HG02943 (cell line): ENCODE data around the gene KLF17.
"Not testable (repeated sequence)": the region's sequence is repeated elsewhere in the genome, so short reads cannot be mapped to it uniquely, and the experiment has no call there.

Experiments used
- ATAC-seq: cut with Tn5 transposase; IDR thresholded peaks from one replicate; pipeline ENCODE4 v1.9.1; 2021; ENCODE audit warnings: mild to moderate bottlenecking, low read depth, moderate library complexity; ENCODE audit not compliant: unreplicated experiment

KLF17 gene

DNA sequence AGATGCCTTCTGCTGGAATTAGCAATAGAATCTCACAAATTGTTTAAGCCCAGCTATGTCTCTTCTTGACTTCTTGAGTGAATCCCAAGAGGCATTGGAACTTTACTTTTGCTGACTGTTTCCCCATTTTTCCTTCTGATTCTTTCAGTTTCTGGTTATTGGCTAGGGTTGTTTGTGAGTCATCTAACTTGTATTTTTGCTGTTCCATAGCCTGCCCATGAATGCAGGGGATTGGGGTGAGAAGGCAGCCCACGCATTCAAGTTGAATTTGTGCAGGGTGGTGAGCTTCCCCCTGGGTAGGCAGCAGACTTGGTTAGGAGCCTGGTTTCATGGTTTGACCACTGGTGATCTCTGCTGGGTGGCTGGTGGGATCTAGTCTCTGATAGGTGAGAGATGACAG, 10.4 kb upstream of the KLF17 start:
- ATAC-seq = no peak

DNA sequence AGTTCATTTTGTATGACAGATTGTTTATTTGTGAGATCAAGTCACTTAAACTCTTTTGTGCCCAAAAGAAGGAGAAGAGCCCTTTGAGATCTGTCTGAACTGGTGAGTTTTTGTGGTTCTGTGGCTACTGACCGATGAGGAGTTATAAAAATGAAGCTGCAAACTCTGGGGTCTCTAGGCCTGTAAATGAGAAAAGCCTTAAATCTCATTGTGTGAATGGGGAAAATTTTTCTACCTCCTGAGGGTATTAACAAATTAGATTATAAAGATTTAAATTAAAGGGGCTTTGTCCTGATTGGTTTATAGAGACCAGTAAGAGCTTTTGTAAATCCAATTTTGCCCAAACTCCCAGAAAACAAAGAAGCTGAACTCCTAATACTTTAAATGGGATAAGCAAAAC, 9.7 kb upstream of the KLF17 start:
- ATAC-seq = no peak

DNA sequence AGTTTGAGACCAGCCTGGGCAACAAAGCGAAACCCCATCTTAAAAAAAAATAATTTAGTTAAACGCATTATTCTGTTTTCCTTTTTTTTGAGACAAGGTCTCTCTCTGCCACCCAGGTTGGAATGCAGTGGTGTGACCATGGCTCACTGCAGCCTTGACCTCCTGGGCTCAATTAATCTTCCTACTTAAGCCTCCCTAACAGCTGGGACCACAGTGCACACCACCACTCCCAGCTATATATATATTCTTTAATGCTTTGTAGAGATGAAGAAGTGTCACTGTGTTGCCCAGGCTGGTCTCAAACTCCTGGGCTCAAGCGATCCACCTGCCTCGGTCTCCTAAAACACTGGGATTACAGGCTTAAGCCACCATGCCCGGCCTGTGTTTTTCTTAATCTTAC, 7.7 kb upstream of the KLF17 start:
- ATAC-seq = no peak

DNA sequence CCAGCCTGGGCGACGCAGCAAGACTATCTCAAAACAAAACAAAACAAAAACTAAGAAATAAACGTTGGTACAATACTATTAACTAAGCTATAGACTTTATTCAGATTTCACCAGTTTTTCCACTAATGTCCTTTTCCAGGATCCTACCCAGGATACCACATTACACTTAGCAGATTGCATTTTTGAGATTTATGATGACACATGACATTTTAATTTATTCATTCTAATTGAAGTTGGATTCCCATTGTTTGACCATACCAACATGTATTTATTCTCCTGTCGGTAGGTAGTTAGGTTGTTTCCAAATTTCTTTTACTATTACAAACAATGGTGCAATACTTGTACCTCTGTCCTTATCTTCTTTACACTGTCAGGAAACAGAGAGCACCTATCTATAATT, 6.8 kb upstream of the KLF17 start:
- ATAC-seq = no peak

DNA sequence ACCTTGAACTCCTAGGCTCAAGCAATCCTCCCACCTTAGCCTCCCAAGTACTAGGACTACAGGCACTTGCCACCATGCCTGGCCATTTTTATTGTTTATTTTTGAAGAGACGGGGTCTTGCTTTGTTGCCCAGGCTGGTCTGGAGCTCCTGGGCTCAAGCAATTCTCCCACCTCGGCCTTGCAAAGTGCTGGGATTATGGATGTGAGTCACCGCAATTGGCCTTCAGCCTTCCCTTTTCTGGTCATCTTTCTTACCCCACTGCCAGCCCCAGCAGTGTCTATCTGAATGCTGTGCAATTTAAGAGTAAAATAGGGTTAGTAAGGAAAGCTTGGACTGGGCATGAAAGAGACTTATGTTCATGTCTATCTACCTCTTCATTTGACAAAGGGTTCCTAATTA, 6.1 kb upstream of the KLF17 start:
- ATAC-seq = no peak

DNA sequence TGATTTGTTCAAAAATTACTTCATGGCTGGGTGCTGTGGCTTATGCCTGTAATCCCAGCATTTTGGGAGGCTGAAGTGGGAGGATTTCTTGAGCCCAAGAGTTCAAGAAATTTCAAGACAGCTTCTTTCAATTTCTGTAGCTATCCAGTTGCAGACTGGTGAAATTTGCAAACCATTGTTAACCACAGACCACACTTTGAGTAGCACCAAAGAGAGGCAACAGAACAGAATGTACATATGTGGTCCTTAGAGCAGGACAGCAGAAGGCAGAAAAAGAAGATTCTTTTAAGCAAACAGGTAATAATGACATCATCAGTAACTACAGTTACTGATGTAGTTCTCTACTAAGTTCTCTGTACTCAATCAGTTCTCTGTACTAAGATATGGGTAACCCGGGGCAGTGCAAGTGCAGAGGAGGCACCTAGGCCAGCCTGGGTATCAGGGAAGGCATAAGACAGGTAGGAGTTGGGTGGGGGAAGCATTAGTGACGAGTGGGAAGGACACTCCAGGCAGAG, 5.5 kb upstream of the KLF17 start:
- ATAC-seq = no peak

DNA sequence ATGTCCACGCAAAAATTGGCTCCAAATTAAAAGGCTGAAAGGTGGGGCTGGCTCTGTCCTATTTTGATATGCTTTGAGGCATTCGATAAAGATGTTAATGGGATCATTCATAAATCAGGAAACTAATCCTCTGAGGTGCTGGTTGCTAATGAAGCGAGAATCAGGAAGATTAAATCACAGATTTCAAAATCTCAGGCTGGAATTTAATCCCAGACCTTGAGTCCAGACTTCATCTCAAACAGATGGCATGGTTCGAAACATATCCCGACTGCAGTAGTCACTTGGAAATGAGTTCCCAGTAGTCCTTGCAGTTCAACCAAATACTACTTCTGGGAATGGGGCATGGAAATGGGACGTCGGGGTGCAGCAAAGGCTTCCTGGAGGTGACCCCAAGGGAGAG, 4.5 kb upstream of the KLF17 start:
- ATAC-seq = no peak

DNA sequence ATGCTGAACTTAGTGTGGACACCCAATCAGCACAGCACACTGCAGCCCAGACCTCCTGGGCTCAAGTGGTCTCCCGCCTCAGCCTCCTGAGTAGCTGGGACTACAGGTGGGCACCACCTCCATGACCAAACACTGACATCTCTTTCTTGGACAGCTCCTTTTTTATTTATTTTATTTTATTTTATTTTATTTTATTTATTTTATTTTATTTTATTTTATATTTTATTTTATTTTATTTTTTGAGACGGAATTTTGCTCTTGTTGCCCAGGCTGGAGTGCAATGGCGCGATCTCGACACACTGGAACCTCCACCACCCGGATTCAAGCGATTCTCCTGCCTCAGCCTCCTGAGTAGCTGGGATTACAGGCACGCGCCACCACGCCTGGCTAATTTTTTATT, 1.3 kb upstream of the KLF17 start:
- ATAC-seq = not testable (repeated sequence)

DNA sequence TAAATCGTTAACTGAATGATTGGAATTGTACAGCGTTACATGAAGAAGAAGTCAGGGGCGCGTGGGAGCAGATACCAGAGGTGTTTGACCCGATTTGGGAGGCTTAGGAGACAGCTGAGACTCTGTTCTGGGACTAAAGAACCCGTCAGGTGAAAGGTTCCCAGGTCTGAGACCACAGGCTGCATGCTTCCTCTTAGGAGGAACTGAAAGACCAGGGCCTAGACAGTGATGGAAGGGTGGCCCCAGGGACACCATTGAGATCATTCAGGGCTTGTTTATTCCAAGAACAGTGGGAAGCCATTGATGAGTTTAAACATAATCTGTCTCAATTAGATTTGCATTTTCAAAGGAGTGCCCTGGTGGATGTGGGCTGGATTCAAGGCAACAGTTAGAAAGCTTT, 904 bp downstream of the KLF17 start:
- no peak for ATAC-seq

DNA sequence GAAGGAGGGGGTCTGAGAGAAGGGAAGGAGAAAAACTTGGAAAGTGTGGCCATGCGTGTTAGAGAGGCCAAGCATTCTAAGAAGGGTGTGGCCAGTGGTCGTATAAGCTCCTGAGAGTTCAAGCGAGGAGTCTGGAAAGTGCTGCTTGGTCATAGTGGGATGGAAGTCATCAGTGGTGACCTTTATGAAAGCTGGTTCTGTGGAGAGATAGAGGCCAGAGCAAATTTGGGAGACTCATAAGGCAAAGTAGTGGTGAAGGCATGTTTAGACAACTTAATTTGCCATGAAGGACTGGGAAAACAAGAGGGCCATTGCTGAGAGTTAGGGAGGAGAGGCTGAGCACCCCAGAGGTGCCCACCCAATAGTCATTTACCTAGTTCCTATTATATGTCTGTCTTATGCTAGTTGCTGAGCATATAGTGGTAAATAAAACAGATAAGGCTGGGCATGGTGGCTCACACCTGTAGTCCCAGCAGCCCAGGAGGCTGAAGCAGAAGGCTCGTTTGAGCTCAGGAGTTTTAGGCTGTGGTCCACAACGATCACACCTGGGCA, 1.9 kb downstream of the KLF17 start:
- no peak for ATAC-seq

DNA sequence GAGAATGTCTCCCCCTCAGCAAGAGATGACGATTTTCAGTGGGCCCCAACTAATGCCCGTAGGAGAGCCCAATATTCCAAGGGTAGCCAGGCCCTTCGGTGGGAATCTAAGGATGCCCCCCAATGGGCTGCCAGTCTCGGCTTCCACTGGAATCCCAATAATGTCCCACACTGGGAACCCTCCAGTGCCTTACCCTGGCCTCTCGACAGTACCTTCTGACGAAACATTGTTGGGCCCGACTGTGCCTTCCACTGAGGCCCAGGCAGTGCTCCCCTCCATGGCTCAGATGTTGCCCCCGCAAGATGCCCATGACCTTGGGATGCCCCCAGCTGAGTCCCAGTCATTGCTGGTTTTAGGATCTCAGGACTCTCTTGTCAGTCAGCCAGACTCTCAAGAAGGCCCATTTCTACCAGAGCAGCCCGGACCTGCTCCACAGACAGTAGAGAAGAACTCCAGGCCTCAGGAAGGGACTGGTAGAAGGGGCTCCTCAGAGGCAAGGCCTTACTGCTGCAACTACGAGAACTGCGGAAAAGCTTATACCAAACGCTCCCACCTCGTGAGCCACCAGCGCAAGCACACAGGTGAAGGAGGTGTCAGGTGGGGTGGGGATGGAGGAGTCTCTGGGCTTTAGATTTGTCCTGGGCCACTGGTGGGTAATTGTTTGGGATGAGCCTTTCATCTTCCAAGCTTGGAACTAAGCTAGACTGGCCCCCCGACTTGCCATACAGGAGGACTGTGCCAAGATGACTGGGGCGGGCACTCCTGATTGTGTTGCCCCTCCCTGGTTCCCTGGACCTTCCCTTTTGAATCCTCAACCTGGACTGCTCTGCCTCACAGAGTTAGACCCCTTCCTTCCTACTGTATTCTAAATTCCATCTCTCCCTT, 11.2 kb downstream of the KLF17 start:
- no peak for ATAC-seq

DNA sequence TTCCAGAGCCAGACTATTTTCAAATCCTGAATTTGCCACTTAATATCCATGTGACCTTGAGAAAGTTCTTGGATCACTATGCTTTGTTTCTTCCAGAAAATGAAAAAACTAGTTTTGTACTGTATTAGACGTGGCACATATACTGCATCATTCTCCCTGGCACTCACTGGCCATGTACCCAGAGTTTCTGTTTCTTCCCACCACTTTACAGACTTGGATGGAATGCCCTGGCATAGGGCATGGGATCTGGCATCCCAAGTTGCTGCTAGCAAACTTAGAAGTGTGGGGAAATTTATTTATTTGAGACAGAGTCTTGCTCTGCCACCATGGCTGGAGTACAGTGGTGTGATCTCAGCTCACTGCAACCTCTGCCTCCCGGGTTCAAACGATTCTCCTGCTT, 12.8 kb downstream of the KLF17 start:
- ATAC-seq = no peak

DNA sequence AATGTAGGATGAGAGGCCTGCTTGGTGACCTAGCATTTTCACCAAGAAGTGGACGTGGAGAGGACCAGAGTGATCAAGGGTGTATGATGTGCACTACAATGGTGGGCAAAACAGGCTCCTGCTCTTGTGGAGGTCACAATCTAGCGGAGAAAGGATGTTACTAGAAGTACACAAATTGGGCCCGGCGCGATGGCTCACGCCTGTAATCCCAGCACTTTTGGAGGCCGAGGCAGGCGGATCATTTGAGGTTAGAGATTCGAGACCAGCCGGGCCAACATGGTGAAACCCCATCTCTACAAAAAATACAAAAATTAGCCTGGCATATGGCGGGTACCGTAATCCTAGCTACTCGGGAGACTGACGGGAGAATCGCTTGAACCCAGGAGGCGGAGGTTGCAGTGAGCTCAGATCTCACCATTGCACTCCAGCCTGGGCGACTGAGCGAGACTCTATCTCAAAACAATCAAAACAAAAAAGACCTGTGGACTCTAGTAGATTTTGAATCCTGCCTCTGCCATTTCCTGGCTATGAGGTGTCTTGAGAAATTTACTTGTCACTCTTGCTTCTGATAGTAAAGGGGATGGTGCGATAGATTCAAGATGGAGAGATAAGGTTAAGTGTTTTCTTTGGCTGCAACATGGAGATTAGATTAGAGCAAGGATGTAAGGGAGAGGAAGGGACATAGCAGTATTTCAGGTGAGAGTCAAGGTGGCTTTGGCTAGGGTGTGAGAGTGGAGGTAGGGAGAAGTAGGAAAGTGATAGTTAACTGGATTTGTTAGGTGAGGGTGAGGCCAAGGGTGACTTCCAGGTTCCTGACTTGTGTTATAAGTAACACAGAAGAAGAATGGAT, 15.7 kb downstream of the KLF17 start:
- ATAC-seq = no peak

DNA sequence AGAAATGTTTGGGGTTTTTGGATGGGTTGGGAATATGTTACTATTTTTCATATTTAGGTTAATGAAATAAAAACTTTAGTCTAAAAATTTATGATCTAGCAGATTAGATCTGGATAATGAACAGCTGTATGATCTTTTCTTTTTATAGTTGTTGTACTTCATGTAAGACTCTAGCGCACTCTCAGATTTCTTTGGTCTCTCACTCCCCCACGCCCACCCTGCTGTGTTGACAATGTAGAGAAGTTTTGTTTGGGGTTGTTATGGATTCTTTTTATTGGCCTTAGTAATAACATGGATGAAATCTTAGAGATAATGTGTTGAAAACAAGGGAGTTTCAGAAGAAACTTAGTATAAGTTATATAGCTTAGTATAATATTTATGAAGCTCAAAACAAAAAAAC, 17.3 kb downstream of the KLF17 start:
- ATAC-seq = no peak

DNA sequence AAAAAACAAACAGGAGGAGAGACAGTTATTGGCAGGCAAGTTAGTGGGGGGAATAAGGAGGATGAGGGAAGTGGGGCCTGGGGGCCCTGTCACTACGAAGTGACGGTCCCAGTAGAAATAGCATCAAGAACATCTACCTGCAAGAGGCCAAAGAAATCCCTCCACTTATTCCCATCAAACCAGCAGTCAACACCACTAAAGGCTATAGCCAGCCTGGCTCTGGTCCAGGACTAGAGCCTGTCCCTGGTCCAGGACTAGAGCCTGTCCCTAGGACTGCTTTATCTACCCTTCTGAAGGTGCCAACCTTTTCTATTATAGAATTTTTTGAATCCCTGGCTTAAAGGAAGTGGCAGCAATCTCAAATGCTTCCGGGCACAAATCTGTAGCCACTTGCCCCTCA, 19.6 kb downstream of the KLF17 start:
- no peak for ATAC-seq

DNA sequence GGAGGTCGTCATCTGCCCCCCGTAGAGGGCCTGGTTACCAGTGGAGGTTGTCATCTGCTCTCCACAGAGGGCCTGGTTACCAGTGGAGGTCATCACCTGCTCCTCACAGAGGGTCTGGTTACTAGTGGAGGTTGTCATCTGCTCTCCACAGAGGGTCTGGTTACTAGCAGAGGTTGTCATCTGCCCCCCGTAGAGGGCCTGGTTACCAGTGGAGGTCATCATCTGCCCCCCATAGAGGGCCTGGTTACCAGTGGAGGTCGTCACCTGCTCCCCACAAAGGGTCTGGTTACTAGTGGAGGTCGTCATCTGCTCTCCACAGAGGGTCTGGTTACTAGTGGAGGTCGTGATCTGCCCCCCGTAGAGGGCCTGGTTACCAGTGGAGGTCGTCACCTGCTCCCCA, 20.9 kb downstream of the KLF17 start:
- ATAC-seq = not testable (repeated sequence)

DNA sequence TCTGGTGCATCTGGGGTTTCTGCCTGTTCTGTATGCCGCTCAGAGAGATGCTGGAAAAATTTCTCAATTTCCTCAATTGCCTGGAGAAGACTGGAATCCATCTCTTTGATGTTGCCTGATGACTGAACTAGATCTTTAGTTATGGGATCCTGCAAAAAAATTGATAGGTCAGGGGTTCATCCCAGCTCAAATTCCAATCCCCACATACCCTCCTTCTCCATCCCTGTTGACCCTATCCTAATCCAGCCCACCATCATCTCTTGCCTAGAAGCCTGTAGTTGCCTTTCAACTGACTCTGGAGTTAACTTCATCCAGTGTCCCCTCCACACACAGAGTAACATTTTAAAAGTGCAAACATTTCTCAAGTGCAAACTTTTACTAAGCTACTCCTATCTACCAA, 22.9 kb downstream of the KLF17 start, which contains the start of gene KLF18:
TSS of gene KLF18 (minus strand) at position 101 of the 400 bp plus-strand sequence. CDS start at position 101, 0 bp downstream.
- ATAC-seq = no peak

DNA sequence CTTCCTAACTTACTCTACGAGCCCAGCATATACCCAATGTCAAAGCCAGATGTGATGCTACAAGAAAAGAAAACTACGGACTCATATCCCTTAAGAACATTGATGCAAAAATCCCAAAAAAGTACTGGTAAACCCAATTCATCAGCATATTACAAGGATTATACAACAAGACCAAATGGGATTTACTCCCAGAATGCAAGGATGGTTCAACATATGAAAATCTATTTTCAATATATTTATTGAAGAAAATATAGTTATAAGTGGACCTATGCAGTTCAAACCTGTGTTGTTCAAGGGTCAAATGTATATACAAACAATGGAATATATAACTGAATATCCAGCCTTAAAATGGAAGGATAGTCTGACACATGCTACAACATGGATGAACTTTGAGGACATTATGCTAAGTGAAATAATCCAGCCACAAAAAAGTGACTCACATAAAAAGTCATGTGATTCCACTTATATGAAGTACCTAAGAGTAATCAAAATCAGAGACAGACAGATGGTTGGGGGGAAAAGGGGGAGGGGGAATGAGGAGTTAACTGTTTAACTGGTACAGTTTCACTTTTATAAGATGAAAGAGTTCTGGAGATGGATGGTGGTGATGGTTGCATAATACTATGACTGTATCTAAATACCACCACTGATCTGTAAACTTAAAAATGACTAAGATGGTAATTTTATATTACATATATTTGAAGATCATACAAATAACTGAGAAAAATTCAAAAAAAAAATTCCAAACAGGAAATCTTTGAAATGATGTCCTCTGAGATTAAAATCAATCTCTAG, 26.5 kb downstream of the KLF17 start:
- ATAC-seq = no peak

DNA sequence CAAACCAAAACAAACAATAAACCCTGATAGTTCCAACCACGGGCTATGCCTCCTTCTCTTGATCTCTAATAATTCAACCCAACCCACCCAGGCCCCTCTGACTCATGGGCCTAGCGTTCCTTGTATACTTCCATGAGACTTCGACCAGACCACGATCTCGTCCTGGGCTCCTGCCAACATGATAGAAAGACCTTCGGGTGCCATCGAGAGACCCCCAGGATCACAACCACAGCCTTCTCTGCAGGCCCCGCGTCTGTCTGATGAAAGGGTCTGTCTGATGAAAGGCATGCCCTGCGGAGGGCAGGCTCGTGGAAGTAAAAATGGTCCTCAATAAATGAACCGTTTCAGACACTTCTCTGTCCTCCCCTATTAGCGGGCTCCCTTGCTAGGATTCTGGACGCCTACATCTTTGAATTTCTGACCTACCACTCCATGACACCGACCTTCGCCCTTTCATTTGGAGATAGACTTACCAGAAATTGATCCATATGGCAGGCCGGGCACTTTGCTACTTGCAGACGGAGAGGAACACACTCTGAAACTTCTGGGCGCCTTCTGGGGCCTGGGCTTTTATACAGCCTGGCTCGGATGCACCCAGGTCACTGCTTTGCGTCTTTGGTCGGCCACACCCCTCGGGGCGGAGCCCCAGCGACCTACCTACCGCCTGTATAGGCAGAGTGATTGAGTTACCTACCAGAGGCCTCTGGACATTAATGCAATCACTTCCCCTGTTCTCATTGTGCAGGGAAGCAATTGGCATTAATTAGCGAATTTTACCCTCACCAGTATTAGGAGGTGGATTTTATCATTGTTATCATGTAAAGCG, 28.1 kb downstream of the KLF17 start:
- no peak for ATAC-seq
